Measurements from ENCODE around the gene SLC23A1.

The SLC23A1 gene

GRCh38 chr5:139407517-139407916 is 24.4 kb upstream of the SLC23A1 start:
- no peak for DNase-seq (ENCODE audit: low read depth)
- TF ChIP-seq CTCF (IDR thresholded peaks at IDR 0.05; ENCODE audit: insufficient read depth, low read depth, low read length, missing control alignments): no peak
- H3K4me3 ChIP-seq (ENCODE audit: low read length): no peak overlapping the region

- no peak for DNase-seq (ENCODE audit: low read depth)
- no peak for TF ChIP-seq CTCF (IDR thresholded peaks at IDR 0.05; ENCODE audit: insufficient read depth, low read depth, low read length, missing control alignments)
These were observed 23.9 kb upstream of the SLC23A1 start for GRCh38 chr5:139406963-139407362.

GRCh38 chr5:139404484-139404840 is 21.4 kb upstream of the SLC23A1 start:
- DNase-seq (ENCODE audit: low read depth): no peak
- TF ChIP-seq CTCF (IDR thresholded peaks at IDR 0.05; ENCODE audit: insufficient read depth, low read depth, low read length, missing control alignments): no peak
- peak overlapping the region; percentile 69 for H3K4me3 ChIP-seq (ENCODE audit: low read length)

More at GRCh38 chr5:139406963-139407362, 23.9 kb upstream of the SLC23A1 start:
- no peak overlapping the region for H3K4me3 ChIP-seq (ENCODE audit: low read length)

DNA sequence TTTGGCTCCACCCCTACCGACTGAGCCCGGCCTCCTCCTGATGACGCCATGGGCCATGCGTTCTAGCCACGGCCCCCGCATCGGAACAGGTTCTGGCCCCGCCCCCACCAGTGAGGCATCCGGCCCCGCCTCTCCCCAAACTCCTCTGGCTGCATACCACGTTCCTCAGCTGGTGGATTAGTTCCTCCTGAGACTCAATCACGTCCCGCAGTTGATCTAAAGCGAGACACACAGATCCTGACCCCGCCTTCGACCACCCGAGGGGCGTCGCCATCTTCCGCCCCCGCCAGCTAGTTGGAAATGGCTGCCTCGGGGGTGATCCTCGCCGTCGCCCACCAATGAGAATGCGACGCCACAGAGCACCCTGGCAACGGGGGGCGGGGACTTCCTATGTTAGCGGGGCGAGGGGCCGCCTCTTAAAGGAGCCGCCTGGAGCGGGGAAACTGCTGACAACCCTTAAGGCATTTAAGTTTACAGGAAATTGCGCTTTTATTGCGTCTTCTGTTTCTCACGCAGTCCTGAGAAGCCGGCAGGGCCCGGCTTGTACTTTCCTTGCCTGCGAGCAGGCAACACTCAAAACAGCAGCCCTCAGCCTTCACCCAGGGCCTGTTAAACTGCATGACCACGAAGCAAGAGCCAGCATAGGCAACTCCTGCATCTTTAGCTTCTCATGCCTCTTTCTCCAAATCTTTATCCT is 20.8 kb upstream of the SLC23A1 start, which contains the start of gene SPATA24:
SPATA24 (minus strand) TSS at position 303 of the 697 bp plus-strand sequence; CDS start at position 274, 29 bp downstream.
- no peak for TF ChIP-seq CTCF (IDR thresholded peaks at IDR 0.05; ENCODE audit: insufficient read depth, low read depth, low read length, missing control alignments)
- peak; percentile 96 for DNase-seq (ENCODE audit: low read depth)
- H3K4me3 ChIP-seq (ENCODE audit: low read length): peak within 1 kb of the TSS; percentile 69

GRCh38 chr5:139403418-139403786 is 20.3 kb upstream of the SLC23A1 start:
- peak overlapping the region; percentile 69 for H3K4me3 ChIP-seq (ENCODE audit: low read length)
- DNase-seq (ENCODE audit: low read depth): no peak
- TF ChIP-seq CTCF (IDR thresholded peaks at IDR 0.05; ENCODE audit: insufficient read depth, low read depth, low read length, missing control alignments): no peak

GRCh38 chr5:139402561-139403158 is 19.6 kb upstream of the SLC23A1 start:
- DNase-seq (ENCODE audit: low read depth): peak; percentile 34
- H3K4me3 ChIP-seq (ENCODE audit: low read length): no peak overlapping the region
- TF ChIP-seq CTCF (IDR thresholded peaks at IDR 0.05; ENCODE audit: insufficient read depth, low read depth, low read length, missing control alignments): peak; percentile 40

All from epithelial cell of esophagus (primary cell).